IMR-90 (cell line): ENCODE measurements around the gene COL5A1. TPM values are rescaled to one million over a fixed set of nuclear protein-coding genes. Genes with fewer than 3 reads are reported as not detected.
A peak's percentile ranks its signal among the peaks of the same experiment; 100 is the strongest.

Source experiments
- ATAC-seq: fragments of 200-7000 bp; cut with Tn5 transposase; 2 replicates; pipeline ENCODE4 v1.9.1; 2020; ENCODE audit warnings: low read depth, mild to moderate bottlenecking, moderate library complexity
- BruUV-seq: library from RNA; stranded (reverse); fragments of 400-500 nt; replicated peaks from 2 replicates; lab custom pipeline; 2021; lab: Mats Ljungman, UMichigan
- CTCF ChIA-PET: fragments of 300-600 bp; formaldehyde crosslinking; extraction: SDS; loops from one replicate; lab custom pipeline; 2021; ENCODE audit warnings: antibody characterized with exemption; lab: Yijun Ruan, JAX
- POLR2A ChIA-PET: fragments of 300-600 bp; sonication (Branson Sonifier 250); formaldehyde crosslinking; loops from one replicate; lab custom pipeline; 2022; ENCODE audit warnings: antibody characterized with exemption; ENCODE audit not compliant: unreplicated experiment; lab: Charles Lee
- DNase-seq: peaks from one replicate; pipeline ENCODE4 v3.0.0; 2013
- H2AFZ ChIP-seq: replicated peaks from 2 replicates; pipeline ENCODE3; 2013; ENCODE audit warnings: low read length, mild to moderate bottlenecking; ENCODE audit not compliant: poor library complexity
- H2AK5ac ChIP-seq: 2 replicates; pipeline ENCODE4 v1.6.1; 2013; ENCODE audit warnings: low read depth, low read length, inconsistent platforms
- H2AK9ac ChIP-seq: replicated peaks from 2 replicates; pipeline ENCODE3; 2013; ENCODE audit warnings: mild to moderate bottlenecking, low read depth, low read length, moderate library complexity; ENCODE audit not compliant: poor library complexity
- H2BK120ac ChIP-seq: 2 replicates; pipeline ENCODE4 v1.6.1; 2013; ENCODE audit warnings: low read depth, low read length, inconsistent platforms
- H2BK15ac ChIP-seq: 3 replicates; pipeline ENCODE4 v1.6.1; 2013; ENCODE audit warnings: low read depth, low read length, inconsistent platforms
- H2BK20ac ChIP-seq: 2 replicates; pipeline ENCODE4 v1.6.1; 2013; ENCODE audit warnings: low read depth, mild to moderate bottlenecking, inconsistent platforms, low read length, moderate library complexity
- H2BK5ac ChIP-seq: 2 replicates; pipeline ENCODE4 v1.6.1; 2013; ENCODE audit warnings: mild to moderate bottlenecking, low read depth, low read length, inconsistent platforms; ENCODE audit not compliant: poor library complexity, severe bottlenecking
- H3K14ac ChIP-seq: replicated peaks from 2 replicates; pipeline ENCODE4 v1.6.1; 2013; ENCODE audit warnings: low read depth, low read length, inconsistent platforms
- H3K18ac ChIP-seq: 2 replicates; pipeline ENCODE4 v1.6.1; 2013; ENCODE audit warnings: low read depth, low read length, control low read depth
- H3K23ac ChIP-seq: 2 replicates; pipeline ENCODE4 v1.6.1; 2013; ENCODE audit warnings: low read depth, low read length, inconsistent platforms
- H3K27ac ChIP-seq: 2 replicates; pipeline ENCODE4 v1.5.1; 2013; ENCODE audit warnings: mild to moderate bottlenecking, control low read depth, low read length; ENCODE audit not compliant: insufficient read depth
- H3K27me3 ChIP-seq: 2 replicates; pipeline ENCODE4 v1.6.1; 2013; ENCODE audit warnings: low read length; ENCODE audit not compliant: control insufficient read depth, insufficient read depth
- H3K36me3 ChIP-seq: 2 replicates; pipeline ENCODE4 v1.6.1; 2013; ENCODE audit warnings: low read length, mixed read lengths; ENCODE audit not compliant: control insufficient read depth, insufficient read depth
- H3K4ac ChIP-seq: 2 replicates; pipeline ENCODE4 v1.6.1; 2013; ENCODE audit warnings: low read depth, low read length, inconsistent platforms
- H3K4me1 ChIP-seq: 2 replicates; pipeline ENCODE4 v1.6.1; 2013; ENCODE audit warnings: low read length, mixed read lengths; ENCODE audit not compliant: control insufficient read depth, insufficient read depth
- H3K4me2 ChIP-seq: 2 replicates; pipeline ENCODE4 v1.6.1; 2013; ENCODE audit warnings: low read depth, mild to moderate bottlenecking, control low read depth, low read length, moderate library complexity
- H3K4me3 ChIP-seq: 2 replicates; pipeline ENCODE4 v1.5.1; 2013; ENCODE audit warnings: low read depth, mild to moderate bottlenecking, control low read depth, low read length, moderate library complexity; ENCODE audit not compliant: insufficient read depth
- H3K56ac ChIP-seq: 2 replicates; pipeline ENCODE4 v1.6.1; 2013; ENCODE audit warnings: low read length, inconsistent platforms; ENCODE audit not compliant: insufficient read depth; ENCODE audit errors: extremely low read depth
- H3K79me1 ChIP-seq, 2 experiments: 2 replicates each; pipeline ENCODE4 v1.6.1; 2013; ENCODE audit warnings: low read length in 2 of 2, inconsistent platforms in 1 of 2, low read depth in 1 of 2
- H3K9ac ChIP-seq: 2 replicates; pipeline ENCODE4 v1.6.1; 2013; ENCODE audit warnings: low read depth, low read length, control low read depth
- H3K9me1 ChIP-seq: 2 replicates; pipeline ENCODE4 v1.6.1; 2013; ENCODE audit warnings: low read length, inconsistent platforms; ENCODE audit not compliant: insufficient read depth
- H3K9me3 ChIP-seq: 2 replicates; pipeline ENCODE4 v1.6.1; 2013; ENCODE audit warnings: low read length; ENCODE audit not compliant: control insufficient read depth, insufficient read depth
- H4K20me1 ChIP-seq: 2 replicates; pipeline ENCODE4 v1.6.1; 2013; ENCODE audit warnings: low read length, inconsistent platforms; ENCODE audit not compliant: insufficient read depth
- H4K5ac ChIP-seq: 2 replicates; pipeline ENCODE4 v1.6.1; 2013; ENCODE audit warnings: mild to moderate bottlenecking, low read depth, low read length, control low read depth
- H4K8ac ChIP-seq, 2 experiments: 2 replicates each; pipeline ENCODE4 v1.6.1; 2013; ENCODE audit warnings: low read depth in 2 of 2, low read length in 2 of 2, control low read depth in 1 of 2, inconsistent platforms in 1 of 2
- H4K91ac ChIP-seq: 2 replicates; pipeline ENCODE4 v1.6.1; 2013; ENCODE audit warnings: low read depth, low read length, inconsistent platforms; ENCODE audit not compliant: insufficient read depth
- BHLHE40 ChIP-seq: fragments of 150-350 bp; IDR thresholded peaks from 2 replicates; pipeline ENCODE4 v1.6.1; 2016; ENCODE audit warnings: mild to moderate bottlenecking, low read depth, low read length
- MAZ ChIP-seq: IDR thresholded peaks from 2 replicates; pipeline ENCODE4 v1.6.1; 2012; ENCODE audit warnings: low read depth, mild to moderate bottlenecking, low read length, improper control_type of control experiment, moderate library complexity, borderline replicate concordance
- RFX5 ChIP-seq: IDR thresholded peaks from 2 replicates; pipeline ENCODE4 v1.8.0; 2012; ENCODE audit warnings: low read depth, mild to moderate bottlenecking, low read length, moderate library complexity
- SMC3 ChIP-seq: fragments of 150-350 bp; IDR thresholded peaks from 2 replicates; pipeline ENCODE4 v1.6.1; 2016; ENCODE audit warnings: low read depth, mild to moderate bottlenecking, antibody characterized with exemption, low read length, moderate library complexity
- WGBS, 2 experiments: methylation state at CpG; one replicate each; pipeline versions ENCODE4 v1.1.5 to v1.1.7; 2013; ENCODE audit warnings: missing lambda C conversion rate in 2 of 2; ENCODE audit not compliant: insufficient read length in 1 of 2; ENCODE audit errors: extremely low coverage in 2 of 2; 5-methylcytosine and 5-hydroxymethylcytosine counted together
- dilution Hi-C: fragments of 300-500 bp; cut with HindIII; formaldehyde crosslinking; loops from one replicate; pipeline ENCODE4 v1.14.3; 2018; ENCODE audit warnings: low sequenced_read_pairs; ENCODE audit not compliant: unreplicated experiment
- in situ Hi-C: fragments of 300-500 bp; cut with MboI; formaldehyde crosslinking; loops from 3 replicates; pipeline ENCODE4 v1.14.3; 2019; ENCODE audit warnings: low sequenced_read_pairs, inconsistent platforms, mixed read lengths
- intact Hi-C: fragments of 100-400 bp; cut with micrococcal nuclease; formaldehyde crosslinking; loops from 2 replicates; pipeline ENCODE4 v1.10.0; 2022
- polyA plus RNA-seq, 3 experiments: library from polyadenylated mRNA; depleted of rRNA; stranded (reverse); fragments of >200 nt; gene quantifications; 2 replicates each; pipeline ENCODE4 v1.2.3, GENCODE V29; 2012; ENCODE audit warnings: low replicate concordance in 1 of 3
- total RNA-seq: library from RNA; depleted of rRNA; stranded (reverse); fragments of >200 nt; gene quantifications from 2 replicates; pipeline ENCODE4 v1.2.3, GENCODE V29; 2012

The COL5A1 gene
- total and polyA plus RNA-seq, 2 of the 4 experiments (the other 2 are of a cell fraction): 19.2 to 173 TPM

DNA sequence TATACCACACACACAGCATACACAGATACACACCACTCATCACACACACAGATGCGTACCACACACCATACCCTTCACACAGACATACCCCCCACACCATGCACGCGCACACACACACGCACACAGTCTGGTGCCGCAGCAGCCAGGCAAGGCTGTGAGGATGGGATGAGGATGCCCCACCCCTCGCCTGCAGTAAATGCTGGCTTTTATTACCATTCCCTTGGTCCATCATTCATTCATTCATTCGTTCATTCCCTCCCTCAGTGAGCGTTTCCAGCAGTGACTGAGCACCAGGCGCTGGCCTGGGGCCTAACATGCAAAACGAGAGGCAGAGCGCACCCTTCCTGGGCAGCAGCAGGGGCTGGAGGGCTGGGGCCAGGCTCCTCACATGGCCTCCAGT lies 187.3 kb downstream of the COL5A1 start:
- Histone ChIP-seq H3K27ac (no peak overlapping the region), H3K56ac (no peak overlapping the region), H4K20me1 (peaks cover 28% of the 10 kb centered on the region), H4K91ac (no peak overlapping the region), H3K18ac (no peak overlapping the region), H4K5ac (no peak overlapping the region), H2AK5ac (no peak overlapping the region), H2AFZ (no peak overlapping the region), H3K27me3 (no peaks in the 10 kb centered on the region), H3K4ac (no peak overlapping the region), H3K4me2 (no peak overlapping the region), H3K79me1 (peaks cover 4 to 35% of the 10 kb centered on the region in 2 experiments; a peak in 2 of 4 replicates), H3K36me3 (peaks cover 89% of the 10 kb centered on the region), H3K9me3 (no peaks in the 10 kb centered on the region), H3K23ac (no peak overlapping the region), H3K4me1 (no peaks in the 10 kb centered on the region), H2BK15ac (no peak overlapping the region), H3K14ac (no peak overlapping the region), H2BK20ac (no peak overlapping the region), H3K9ac (no peak overlapping the region), H2BK5ac (peak overlapping the region; percentile 77), H3K4me3 (no peak overlapping the region), H2AK9ac (peak overlapping the region; percentile 34), H3K9me1 (peaks cover 6% of the 10 kb centered on the region), H4K8ac (no peak overlapping the region), H2BK120ac (no peak overlapping the region)
- ATAC-seq (no peak), DNase-seq (no peak)
- WGBS, 2 experiments: no CpG with 5 or more reads among the region's 11 CpGs
- BruUV-seq: no TSS peak
- POLR2A ChIA-PET: no interaction called here
- dilution Hi-C loops: no loop called here
- TF ChIP-seq BHLHE40 (no peak), SMC3 (no peak), RFX5 (no peak), MAZ (no peak)
- in situ Hi-C loops: no loop called here
- CTCF ChIA-PET: no interaction called here
- intact Hi-C loops: no loop called here
